Testis (tissue), 2 donors: ENCODE measurements around the gene CHMP2A.
"Not testable (repeated sequence)": the region's sequence is repeated elsewhere in the genome, so short reads cannot be mapped to it uniquely, and the experiment has no call there.

ENCODE experiments used
- CTCF ChIP-seq, 3 experiments: fragments of 450-650 bp in 2 of 3; fragments of 200-600 bp in 1 of 3; sonication (generic) in 1 of 3; IDR thresholded peaks; one replicate each; pipeline ENCODE4 v1.5.1; 2016 to 2019; ENCODE audit warnings: antibody characterized with exemption in 3 of 3, mild to moderate bottlenecking in 2 of 3, moderate library complexity in 1 of 3
- POLR2A ChIP-seq: fragments of 450-650 bp; IDR thresholded peaks from one replicate; pipeline ENCODE4 v1.6.1; 2017; ENCODE audit warnings: antibody characterized with exemption, mild to moderate bottlenecking, moderate library complexity

GRCh38 chr19:58539169-58539559, 15.7 kb downstream of the CHMP2A start:
- TF ChIP-seq CTCF (IDR thresholded peaks at IDR 0.05); POLR2A: not testable (repeated sequence)
